Transverse colon (tissue), 4 donors: ENCODE results near the gene PTPRN2.

Experiments
- CTCF ChIP-seq, 5 experiments: fragments of 200-600 bp in 3 of 5; fragments of 450-650 bp in 2 of 5; sonication (generic) in 3 of 5; IDR thresholded peaks; 1 replicate in 2 of 5; 2 replicates in 3 of 5; pipeline ENCODE4 v1.5.1; 2016 to 2017; ENCODE audit warnings: antibody characterized with exemption in 5 of 5, inconsistent platforms in 3 of 5, mild to moderate bottlenecking in 2 of 5, moderate library complexity in 1 of 5
- POLR2A ChIP-seq: fragments of 450-650 bp; IDR thresholded peaks from one replicate; pipeline ENCODE4 v1.6.1; 2016; ENCODE audit warnings: antibody characterized with exemption, mild to moderate bottlenecking, moderate library complexity
- POLR2AphosphoS5 ChIP-seq, 3 donors: sonication (generic); formaldehyde crosslinking; IDR thresholded peaks; one replicate each; pipeline ENCODE4 v1.6.1; 2016; ENCODE audit warnings: antibody characterized with exemption in 3 of 3

GRCh38 chr7:158111049-158111751 lies 476.4 kb downstream of the PTPRN2 start:
- no peak for TF ChIP-seq CTCF (IDR thresholded peaks at IDR 0.05)
- no peak for TF ChIP-seq POLR2AphosphoS5 (IDR thresholded peaks at IDR 0.05)
- TF ChIP-seq POLR2A: no peak
